IMR-90 (cell line): Measurements from ENCODE around the gene CDK5RAP2. TPM values are rescaled to one million over a fixed set of nuclear protein-coding genes. Genes with fewer than 3 reads are reported as not detected.

ENCODE experiments used
- ATAC-seq: fragments of 200-7000 bp; cut with Tn5 transposase; 2 replicates; pipeline ENCODE4 v1.9.1; 2020; ENCODE audit warnings: low read depth, mild to moderate bottlenecking, moderate library complexity
- BruUV-seq: library from RNA; stranded (reverse); fragments of 400-500 nt; replicated peaks from 2 replicates; lab custom pipeline; 2021; lab: Mats Ljungman, UMichigan
- CTCF ChIA-PET: fragments of 300-600 bp; formaldehyde crosslinking; extraction: SDS; loops from one replicate; lab custom pipeline; 2021; ENCODE audit warnings: antibody characterized with exemption; lab: Yijun Ruan, JAX
- POLR2A ChIA-PET: fragments of 300-600 bp; sonication (Branson Sonifier 250); formaldehyde crosslinking; loops from one replicate; lab custom pipeline; 2022; ENCODE audit warnings: antibody characterized with exemption; ENCODE audit not compliant: unreplicated experiment; lab: Charles Lee
- DNase-seq: peaks from one replicate; pipeline ENCODE4 v3.0.0; 2013
- H2AFZ ChIP-seq: replicated peaks from 2 replicates; pipeline ENCODE3; 2013; ENCODE audit warnings: low read length, mild to moderate bottlenecking; ENCODE audit not compliant: poor library complexity
- H2AK5ac ChIP-seq: 2 replicates; pipeline ENCODE4 v1.6.1; 2013; ENCODE audit warnings: low read depth, low read length, inconsistent platforms
- H2AK9ac ChIP-seq: replicated peaks from 2 replicates; pipeline ENCODE3; 2013; ENCODE audit warnings: mild to moderate bottlenecking, low read depth, low read length, moderate library complexity; ENCODE audit not compliant: poor library complexity
- H2BK120ac ChIP-seq: 2 replicates; pipeline ENCODE4 v1.6.1; 2013; ENCODE audit warnings: low read depth, low read length, inconsistent platforms
- H2BK15ac ChIP-seq: 3 replicates; pipeline ENCODE4 v1.6.1; 2013; ENCODE audit warnings: low read depth, low read length, inconsistent platforms
- H2BK20ac ChIP-seq: 2 replicates; pipeline ENCODE4 v1.6.1; 2013; ENCODE audit warnings: low read depth, mild to moderate bottlenecking, inconsistent platforms, low read length, moderate library complexity
- H2BK5ac ChIP-seq: 2 replicates; pipeline ENCODE4 v1.6.1; 2013; ENCODE audit warnings: mild to moderate bottlenecking, low read depth, low read length, inconsistent platforms; ENCODE audit not compliant: poor library complexity, severe bottlenecking
- H3K14ac ChIP-seq: replicated peaks from 2 replicates; pipeline ENCODE4 v1.6.1; 2013; ENCODE audit warnings: low read depth, low read length, inconsistent platforms
- H3K18ac ChIP-seq: 2 replicates; pipeline ENCODE4 v1.6.1; 2013; ENCODE audit warnings: low read depth, low read length, control low read depth
- H3K23ac ChIP-seq: 2 replicates; pipeline ENCODE4 v1.6.1; 2013; ENCODE audit warnings: low read depth, low read length, inconsistent platforms
- H3K27ac ChIP-seq: 2 replicates; pipeline ENCODE4 v1.5.1; 2013; ENCODE audit warnings: mild to moderate bottlenecking, control low read depth, low read length; ENCODE audit not compliant: insufficient read depth
- H3K27me3 ChIP-seq: 2 replicates; pipeline ENCODE4 v1.6.1; 2013; ENCODE audit warnings: low read length; ENCODE audit not compliant: control insufficient read depth, insufficient read depth
- H3K36me3 ChIP-seq: 2 replicates; pipeline ENCODE4 v1.6.1; 2013; ENCODE audit warnings: low read length, mixed read lengths; ENCODE audit not compliant: control insufficient read depth, insufficient read depth
- H3K4ac ChIP-seq: 2 replicates; pipeline ENCODE4 v1.6.1; 2013; ENCODE audit warnings: low read depth, low read length, inconsistent platforms
- H3K4me1 ChIP-seq: 2 replicates; pipeline ENCODE4 v1.6.1; 2013; ENCODE audit warnings: low read length, mixed read lengths; ENCODE audit not compliant: control insufficient read depth, insufficient read depth
- H3K4me2 ChIP-seq: 2 replicates; pipeline ENCODE4 v1.6.1; 2013; ENCODE audit warnings: low read depth, mild to moderate bottlenecking, control low read depth, low read length, moderate library complexity
- H3K4me3 ChIP-seq: 2 replicates; pipeline ENCODE4 v1.5.1; 2013; ENCODE audit warnings: low read depth, mild to moderate bottlenecking, control low read depth, low read length, moderate library complexity; ENCODE audit not compliant: insufficient read depth
- H3K56ac ChIP-seq: 2 replicates; pipeline ENCODE4 v1.6.1; 2013; ENCODE audit warnings: low read length, inconsistent platforms; ENCODE audit not compliant: insufficient read depth; ENCODE audit errors: extremely low read depth
- H3K79me1 ChIP-seq, 2 experiments: 2 replicates each; pipeline ENCODE4 v1.6.1; 2013; ENCODE audit warnings: low read length in 2 of 2, inconsistent platforms in 1 of 2, low read depth in 1 of 2
- H3K9ac ChIP-seq: 2 replicates; pipeline ENCODE4 v1.6.1; 2013; ENCODE audit warnings: low read depth, low read length, control low read depth
- H3K9me1 ChIP-seq: 2 replicates; pipeline ENCODE4 v1.6.1; 2013; ENCODE audit warnings: low read length, inconsistent platforms; ENCODE audit not compliant: insufficient read depth
- H3K9me3 ChIP-seq: 2 replicates; pipeline ENCODE4 v1.6.1; 2013; ENCODE audit warnings: low read length; ENCODE audit not compliant: control insufficient read depth, insufficient read depth
- H4K20me1 ChIP-seq: 2 replicates; pipeline ENCODE4 v1.6.1; 2013; ENCODE audit warnings: low read length, inconsistent platforms; ENCODE audit not compliant: insufficient read depth
- H4K5ac ChIP-seq: 2 replicates; pipeline ENCODE4 v1.6.1; 2013; ENCODE audit warnings: mild to moderate bottlenecking, low read depth, low read length, control low read depth
- H4K8ac ChIP-seq, 2 experiments: 2 replicates each; pipeline ENCODE4 v1.6.1; 2013; ENCODE audit warnings: low read depth in 2 of 2, low read length in 2 of 2, control low read depth in 1 of 2, inconsistent platforms in 1 of 2
- H4K91ac ChIP-seq: 2 replicates; pipeline ENCODE4 v1.6.1; 2013; ENCODE audit warnings: low read depth, low read length, inconsistent platforms; ENCODE audit not compliant: insufficient read depth
- BHLHE40 ChIP-seq: fragments of 150-350 bp; IDR thresholded peaks from 2 replicates; pipeline ENCODE4 v1.6.1; 2016; ENCODE audit warnings: mild to moderate bottlenecking, low read depth, low read length
- CEBPB ChIP-seq: IDR thresholded peaks from 2 replicates; pipeline ENCODE4 v1.6.1; 2012; ENCODE audit warnings: low read depth, low read length, improper control_type of control experiment
- MAFK ChIP-seq: IDR thresholded peaks from 2 replicates; pipeline ENCODE4 v1.6.1; 2012; ENCODE audit warnings: low read depth, low read length, improper control_type of control experiment
- MAZ ChIP-seq: IDR thresholded peaks from 2 replicates; pipeline ENCODE4 v1.6.1; 2012; ENCODE audit warnings: low read depth, mild to moderate bottlenecking, low read length, improper control_type of control experiment, moderate library complexity, borderline replicate concordance
- MXI1 ChIP-seq: IDR thresholded peaks from 2 replicates; pipeline ENCODE4 v1.6.1; 2012; ENCODE audit warnings: low read depth, mild to moderate bottlenecking, low read length, moderate library complexity, borderline replicate concordance
- NFE2L2 ChIP-seq: fragments of 150-350 bp; IDR thresholded peaks from 2 replicates; pipeline ENCODE4 v1.6.1; 2016; ENCODE audit warnings: low read depth, mild to moderate bottlenecking, low read length
- POLR2A ChIP-seq: IDR thresholded peaks from 2 replicates; pipeline ENCODE4 v1.6.1; 2012; ENCODE audit warnings: mild to moderate bottlenecking, low read depth, low read length
- RCOR1 ChIP-seq: IDR thresholded peaks from 2 replicates; pipeline ENCODE4 v1.6.1; 2012; ENCODE audit warnings: mild to moderate bottlenecking, low read length, improper control_type of control experiment; ENCODE audit not compliant: insufficient replicate concordance
- RFX5 ChIP-seq: IDR thresholded peaks from 2 replicates; pipeline ENCODE4 v1.8.0; 2012; ENCODE audit warnings: low read depth, mild to moderate bottlenecking, low read length, moderate library complexity
- WGBS, 2 experiments: methylation state at CpG; one replicate each; pipeline versions ENCODE4 v1.1.5 to v1.1.7; 2013; ENCODE audit warnings: missing lambda C conversion rate in 2 of 2; ENCODE audit not compliant: insufficient read length in 1 of 2; ENCODE audit errors: extremely low coverage in 2 of 2; 5-methylcytosine and 5-hydroxymethylcytosine counted together
- dilution Hi-C: fragments of 300-500 bp; cut with HindIII; formaldehyde crosslinking; loops from one replicate; pipeline ENCODE4 v1.14.3; 2018; ENCODE audit warnings: low sequenced_read_pairs; ENCODE audit not compliant: unreplicated experiment
- in situ Hi-C: fragments of 300-500 bp; cut with MboI; formaldehyde crosslinking; loops from 3 replicates; pipeline ENCODE4 v1.14.3; 2019; ENCODE audit warnings: low sequenced_read_pairs, inconsistent platforms, mixed read lengths
- intact Hi-C: fragments of 100-400 bp; cut with micrococcal nuclease; formaldehyde crosslinking; loops from 2 replicates; pipeline ENCODE4 v1.10.0; 2022
- polyA plus RNA-seq, 3 experiments: library from polyadenylated mRNA; depleted of rRNA; stranded (reverse); fragments of >200 nt; gene quantifications; 2 replicates each; pipeline ENCODE4 v1.2.3, GENCODE V29; 2012; ENCODE audit warnings: low replicate concordance in 1 of 3
- total RNA-seq: library from RNA; depleted of rRNA; stranded (reverse); fragments of >200 nt; gene quantifications from 2 replicates; pipeline ENCODE4 v1.2.3, GENCODE V29; 2012
- TF ChIP-seq, protein P1 (sequence below): fragments of 150-350 bp; IDR thresholded peaks from 2 replicates; pipeline ENCODE4 v1.6.1; 2016; ENCODE audit warnings: low read depth, mild to moderate bottlenecking, low read length, moderate library complexity, borderline replicate concordance

The CDK5RAP2 gene
- total and polyA plus RNA-seq, 2 of the 4 experiments (the other 2 are of a cell fraction): 29.5 to 31.7 TPM

DNA sequence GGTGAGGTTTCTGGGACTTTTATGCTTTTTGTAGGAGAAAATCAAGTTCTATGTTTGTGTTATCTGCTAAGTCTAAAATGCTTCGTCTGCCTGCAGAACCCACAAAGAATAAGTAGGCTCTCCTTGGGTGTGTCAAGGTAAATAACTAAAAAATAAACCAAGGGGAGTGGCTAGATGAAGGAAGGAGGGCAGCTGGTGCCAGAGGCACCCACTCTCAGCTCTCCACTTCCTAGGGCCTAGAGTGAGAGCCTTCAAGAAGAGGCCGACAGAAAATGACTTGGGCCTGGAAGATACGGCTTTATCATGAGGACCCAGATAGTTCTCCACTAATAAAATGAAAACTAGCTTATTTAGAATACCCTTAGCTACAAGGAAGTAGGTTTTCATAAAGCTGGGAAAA, 147.4 kb downstream of the CDK5RAP2 start:
- Histone ChIP-seq H2BK5ac (no peak overlapping the region), H2BK120ac (peak overlapping the region; percentile 40; the same call in 1 of the 2 replicates), H2BK20ac (0 out of 2 replicates have a peak overlapping the region, but pooled peaks have one; percentile 11), H4K91ac (no peak overlapping the region), H3K4ac (0 out of 2 replicates have a peak overlapping the region, but pooled peaks have one; percentile 34), H3K18ac (peak overlapping the region; percentile 48; the same call in 1 of the 2 replicates), H3K79me1 (peaks cover 14 to 34% of the 10 kb centered on the region in 2 experiments; a peak in 3 of 4 replicates), H2AK5ac (0 out of 2 replicates have a peak overlapping the region, but pooled peaks have one; percentile 30), H2AFZ (no peak overlapping the region), H4K20me1 (no peaks in the 10 kb centered on the region), H3K9me3 (no peaks in the 10 kb centered on the region), H4K8ac (no peak overlapping the region), H3K4me3 (no peak overlapping the region), H4K5ac (peak overlapping the region; percentile 61), H3K27ac (no peak overlapping the region), H3K4me1 (peaks cover 16% of the 10 kb centered on the region), H3K9me1 (peaks cover 9% of the 10 kb centered on the region), H3K14ac (no peak overlapping the region), H3K56ac (no peak overlapping the region), H3K9ac (no peak overlapping the region), H3K36me3 (peaks cover 3% of the 10 kb centered on the region; the same call in 1 of the 2 replicates), H3K23ac (no peak overlapping the region), H2AK9ac (no peak overlapping the region), H3K4me2 (no peak overlapping the region), H2BK15ac (no peak overlapping the region), H3K27me3 (no peaks in the 10 kb centered on the region)
- WGBS, 2 experiments: no CpG with 5 or more reads among the region's 3 CpGs
- no peak for DNase-seq
- intact Hi-C loops: loop anchor here (5.0 kb wide), 1 partner anchor 35 kb away; no protein-coding TSS in a partner anchor
- ChIA-PET CTCF (no interaction called here), POLR2A (no interaction called here)
- BruUV-seq: no TSS peak
- dilution Hi-C loops: no loop called here
- in situ Hi-C loops: no loop called here
- no peak for ATAC-seq
- TF ChIP-seq BHLHE40: no peak
- TF ChIP-seq MAFK: no peak
- no peak for TF ChIP-seq MAZ
- no peak for TF ChIP-seq CEBPB
- TF ChIP-seq RCOR1: no peak
- no peak for TF ChIP-seq NFE2L2
- no peak for TF ChIP-seq POLR2A
- TF ChIP-seq MXI1: no peak
- TF ChIP-seq RFX5: no peak
- TF ChIP-seq, protein P1, sequence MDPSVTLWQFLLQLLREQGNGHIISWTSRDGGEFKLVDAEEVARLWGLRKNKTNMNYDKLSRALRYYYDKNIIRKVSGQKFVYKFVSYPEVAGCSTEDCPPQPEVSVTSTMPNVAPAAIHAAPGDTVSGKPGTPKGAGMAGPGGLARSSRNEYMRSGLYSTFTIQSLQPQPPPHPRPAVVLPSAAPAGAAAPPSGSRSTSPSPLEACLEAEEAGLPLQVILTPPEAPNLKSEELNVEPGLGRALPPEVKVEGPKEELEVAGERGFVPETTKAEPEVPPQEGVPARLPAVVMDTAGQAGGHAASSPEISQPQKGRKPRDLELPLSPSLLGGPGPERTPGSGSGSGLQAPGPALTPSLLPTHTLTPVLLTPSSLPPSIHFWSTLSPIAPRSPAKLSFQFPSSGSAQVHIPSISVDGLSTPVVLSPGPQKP: no peak
